Mucosa of rectum (tissue), 2 donors: ENCODE data around the gene SLC6A5.
"Not testable (repeated sequence)": the region's sequence is repeated elsewhere in the genome, so short reads cannot be mapped to it uniquely, and the experiment has no call there.

Experiments used
- H3K27ac ChIP-seq, 2 donors: one replicate each; pipeline ENCODE4 v1.7.0; 2013; ENCODE audit warnings: inconsistent platforms in 2 of 2, low read depth in 2 of 2, low read length in 2 of 2
- H3K27me3 ChIP-seq, 2 donors: one replicate each; pipeline ENCODE4 v1.7.0; 2013; ENCODE audit warnings: low read length in 2 of 2; ENCODE audit not compliant: control insufficient read depth in 2 of 2, insufficient read depth in 2 of 2
- H3K36me3 ChIP-seq, 2 donors: one replicate each; pipeline ENCODE4 v1.7.0; 2013; ENCODE audit warnings: low read length in 2 of 2; ENCODE audit not compliant: control insufficient read depth in 2 of 2, insufficient read depth in 2 of 2
- H3K4me1 ChIP-seq, 2 donors: one replicate each; pipeline ENCODE4 v1.7.0; 2013; ENCODE audit warnings: low read length in 2 of 2, mild to moderate bottlenecking in 1 of 2; ENCODE audit not compliant: control insufficient read depth in 2 of 2, insufficient read depth in 2 of 2
- H3K4me3 ChIP-seq, 2 donors: one replicate each; pipeline ENCODE4 v1.7.0; 2013; ENCODE audit warnings: low read length in 2 of 2
- H3K9ac ChIP-seq, 2 donors: one replicate each; pipeline ENCODE4 v1.7.0; 2013; ENCODE audit warnings: low read length in 2 of 2, low read depth in 1 of 2, mild to moderate bottlenecking in 1 of 2
- H3K9me3 ChIP-seq, 2 donors: one replicate each; pipeline ENCODE4 v1.7.0; 2013; ENCODE audit warnings: low read length in 2 of 2; ENCODE audit not compliant: control insufficient read depth in 2 of 2
- donor health status: healthy.
- donor health status: Normal muscosa, but diverticular disease.

Gene SLC6A5

DNA sequence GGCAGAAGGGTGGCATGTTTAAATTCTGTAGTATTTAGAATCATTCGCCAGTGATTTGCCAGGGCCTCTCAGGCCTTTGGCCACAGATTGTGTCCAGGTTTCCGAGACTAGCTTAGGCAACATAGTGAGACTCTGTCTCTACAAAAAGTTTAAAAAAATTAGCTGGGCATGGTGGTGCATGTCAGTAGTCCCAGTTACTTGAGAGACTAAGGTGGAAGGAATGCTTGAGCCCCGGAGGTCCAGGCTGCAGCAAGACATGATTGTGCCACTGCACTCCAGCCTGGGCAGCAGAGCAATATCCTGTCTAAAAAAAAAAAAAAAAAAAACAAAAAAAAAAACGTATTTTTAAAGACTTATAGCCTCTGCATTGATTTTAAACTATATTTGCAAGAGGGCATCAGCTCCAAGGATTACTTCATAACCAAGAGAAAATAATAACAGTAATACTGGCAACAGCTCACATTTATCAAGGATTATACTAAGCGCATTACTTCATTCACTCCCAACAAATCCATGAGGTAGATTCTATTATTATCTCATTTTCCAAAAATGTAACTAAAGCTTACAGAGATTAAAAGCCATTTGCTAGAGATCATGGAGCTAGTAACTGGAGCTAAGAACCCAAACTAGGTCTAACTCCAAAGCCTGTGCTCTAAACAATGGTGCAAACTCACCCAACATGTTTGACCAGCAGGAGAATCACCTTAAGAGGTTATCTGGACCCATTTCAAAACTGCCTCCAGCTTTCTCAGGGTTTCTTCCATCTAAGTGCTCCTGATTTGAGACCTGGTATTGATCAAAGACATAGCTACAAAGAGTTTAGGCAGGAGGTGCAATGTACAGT lies 32.6 kb upstream of the SLC6A5 start:
- Histone ChIP-seq H3K4me1 (no peaks in the 10 kb centered on the region), H3K9me3 (no peaks in the 10 kb centered on the region), H3K9ac (no peak overlapping the region), H3K36me3 (no peaks in the 10 kb centered on the region), H3K4me3 (no peak overlapping the region), H3K27ac (no peak overlapping the region), H3K27me3 (no peaks in the 10 kb centered on the region)

DNA sequence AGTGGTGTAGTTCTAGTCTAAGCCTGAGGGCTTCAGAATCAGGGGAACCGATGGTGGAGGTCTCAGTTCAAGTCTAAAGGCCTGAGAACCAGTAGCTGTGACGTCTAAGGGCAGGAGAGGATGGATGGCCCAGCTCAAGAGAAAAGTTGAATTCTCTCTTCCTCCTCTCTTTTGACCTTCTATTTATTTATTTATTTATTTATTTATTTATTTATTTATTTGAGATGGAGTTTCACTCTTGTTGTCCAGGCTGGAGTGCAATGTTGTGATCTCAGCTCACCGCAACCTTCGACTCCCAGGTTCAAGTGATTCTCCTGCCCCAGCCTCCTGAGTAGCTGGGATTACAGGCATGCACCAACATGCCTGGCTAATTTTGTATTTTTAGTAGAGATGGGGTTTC lies 19.7 kb upstream of the SLC6A5 start:
- not testable (repeated sequence) for H3K9ac ChIP-seq, H3K27ac ChIP-seq, H3K4me1 ChIP-seq, H3K4me3 ChIP-seq, H3K36me3 ChIP-seq, H3K27me3 ChIP-seq, H3K9me3 ChIP-seq

DNA sequence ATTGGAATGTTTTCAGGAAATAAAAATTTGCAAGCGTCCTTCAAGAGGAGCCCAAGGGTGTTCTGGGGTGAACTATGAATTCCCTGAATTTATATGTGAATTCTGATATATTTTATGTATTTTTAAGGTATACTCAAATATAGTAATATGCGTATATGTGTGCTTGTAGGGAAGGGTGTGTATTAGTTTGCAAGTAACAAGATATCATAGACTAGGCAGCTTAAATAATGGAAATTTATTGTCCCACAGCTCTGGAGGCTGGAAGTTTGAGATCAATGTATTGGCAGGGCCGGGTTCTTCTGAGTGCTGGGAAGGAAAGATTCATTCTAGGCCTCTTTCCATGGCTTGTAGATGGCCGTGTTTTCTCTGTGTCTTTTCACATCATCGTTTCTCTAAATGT lies 16.2 kb upstream of the SLC6A5 start:
- Histone ChIP-seq H3K27me3 (no peaks in the 10 kb centered on the region), H3K27ac (no peak overlapping the region), H3K9ac (no peak overlapping the region), H3K9me3 (no peaks in the 10 kb centered on the region), H3K36me3 (no peaks in the 10 kb centered on the region), H3K4me3 (no peak overlapping the region), H3K4me1 (no peaks in the 10 kb centered on the region)

DNA sequence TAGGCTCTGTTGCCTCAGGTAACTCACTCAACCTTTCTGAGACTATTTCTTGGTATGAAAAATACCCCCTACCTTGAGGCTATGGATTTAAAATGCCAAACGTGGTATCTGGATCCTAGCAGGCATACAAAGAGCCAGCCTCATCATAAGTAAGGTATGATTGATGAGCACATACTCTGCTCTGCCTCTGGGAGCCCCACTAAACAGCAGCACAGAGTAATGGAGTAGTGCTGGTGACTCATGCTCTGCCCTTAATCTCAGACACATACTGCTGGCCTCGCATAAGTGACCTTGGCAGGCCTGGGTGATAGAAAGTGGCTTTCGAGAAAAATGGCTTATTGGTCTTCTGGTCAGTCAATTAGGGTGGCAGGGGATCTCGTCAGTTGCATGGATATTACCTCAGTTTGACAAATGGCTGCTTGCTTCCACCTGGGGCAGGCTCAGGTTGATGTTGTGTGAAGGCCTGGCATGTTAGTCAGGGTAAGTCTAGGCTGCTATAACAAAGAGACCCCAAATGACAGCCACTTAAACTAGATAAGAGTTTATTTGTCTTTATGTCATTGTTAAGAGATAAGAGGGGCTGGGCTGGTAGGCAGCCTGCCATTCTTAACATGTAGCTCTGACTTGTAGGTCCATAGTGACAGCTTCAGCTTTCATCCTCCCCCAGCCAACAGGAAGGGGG lies 15.2 kb upstream of the SLC6A5 start:
- no peaks in the 10 kb centered on the region for H3K4me1 ChIP-seq
- H3K4me3 ChIP-seq, result no peak overlapping the region
- H3K36me3 ChIP-seq, result no peaks in the 10 kb centered on the region
- H3K27ac ChIP-seq, result no peak overlapping the region
- no peaks in the 10 kb centered on the region for H3K9me3 ChIP-seq
- no peak overlapping the region for H3K9ac ChIP-seq
- no peaks in the 10 kb centered on the region for H3K27me3 ChIP-seq

GRCh38 chr11:20589796-20590195 lies 9.6 kb upstream of the SLC6A5 start:
- no peaks in the 10 kb centered on the region for H3K36me3 ChIP-seq
- H3K27ac ChIP-seq, result no peak overlapping the region
- no peaks in the 10 kb centered on the region for H3K27me3 ChIP-seq
- no peak overlapping the region for H3K9ac ChIP-seq
- no peaks in the 10 kb centered on the region for H3K4me1 ChIP-seq
- H3K9me3 ChIP-seq, result no peaks in the 10 kb centered on the region
- no peak overlapping the region for H3K4me3 ChIP-seq

- Histone ChIP-seq H3K4me1 (no peaks in the 10 kb centered on the region), H3K27me3 (no peaks in the 10 kb centered on the region), H3K36me3 (no peaks in the 10 kb centered on the region), H3K9ac (no peak overlapping the region), H3K27ac (no peak overlapping the region), H3K9me3 (no peaks in the 10 kb centered on the region), H3K4me3 (no peak overlapping the region)
These were observed 9.0 kb upstream of the SLC6A5 start for GRCh38 chr11:20590381-20590780.

DNA sequence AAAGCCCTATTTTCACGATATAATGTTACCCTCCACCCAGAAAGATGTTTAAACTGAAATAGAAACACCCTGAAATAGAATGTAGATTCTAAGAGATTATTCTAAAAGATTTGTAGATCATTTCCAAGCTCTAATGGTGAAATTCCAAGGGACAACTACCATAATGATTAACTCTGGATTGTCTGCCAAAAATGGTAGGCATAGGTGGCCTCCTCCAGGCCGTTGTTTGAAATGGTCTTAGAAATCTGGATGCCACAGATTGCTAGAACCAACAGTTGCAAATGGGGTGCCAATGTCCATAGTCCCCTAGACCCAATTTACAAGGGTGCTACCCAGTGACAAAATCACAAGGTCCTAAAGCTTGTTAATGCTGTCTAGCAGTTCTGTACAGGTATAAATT lies 6.7 kb upstream of the SLC6A5 start:
- no peaks in the 10 kb centered on the region for H3K4me1 ChIP-seq
- H3K27ac ChIP-seq, result no peak overlapping the region
- H3K9ac ChIP-seq, result no peak overlapping the region
- no peaks in the 10 kb centered on the region for H3K36me3 ChIP-seq
- H3K27me3 ChIP-seq, result peaks cover 11 to 14% of the 10 kb centered on the region in 2 donors
- H3K4me3 ChIP-seq, result no peak overlapping the region
- H3K9me3 ChIP-seq, result no peaks in the 10 kb centered on the region

DNA sequence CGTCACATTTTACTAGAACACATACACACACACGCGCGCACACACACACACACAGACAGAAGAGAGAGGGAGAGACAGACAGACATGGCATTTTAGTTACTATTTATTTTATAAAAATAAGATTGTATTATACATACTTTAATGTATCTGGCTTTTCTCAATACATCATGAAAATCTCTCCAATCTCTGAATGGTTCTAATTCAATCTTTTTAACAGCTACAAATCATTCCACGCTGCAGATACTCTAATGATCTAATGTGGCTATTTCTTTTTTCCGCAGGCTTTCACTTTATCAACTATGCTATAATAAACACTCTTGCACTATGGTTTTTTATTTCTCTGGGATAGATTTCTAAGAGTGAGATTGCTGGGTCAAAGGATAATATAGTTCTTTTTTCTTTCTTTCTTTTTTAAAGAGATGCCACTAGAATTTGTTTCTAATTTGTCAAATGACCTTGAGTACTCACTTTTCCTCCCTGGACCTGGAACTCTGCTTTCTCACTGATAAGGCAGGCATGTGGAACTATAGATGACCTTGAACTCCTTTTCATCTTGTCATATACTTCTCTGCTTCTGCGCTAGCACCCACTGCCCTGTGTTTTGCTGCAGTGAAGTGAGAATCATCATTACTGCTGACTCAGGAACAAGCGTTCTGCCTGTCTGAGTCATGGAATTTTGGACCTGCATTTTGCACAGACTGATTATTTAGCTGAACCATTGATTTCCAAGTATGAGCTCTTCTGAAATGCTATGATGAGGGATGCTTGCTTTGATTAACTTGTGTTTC lies 4.9 kb upstream of the SLC6A5 start:
- Histone ChIP-seq H3K9me3 (no peaks in the 10 kb centered on the region), H3K4me3 (no peak overlapping the region), H3K9ac (no peak overlapping the region), H3K27ac (no peak overlapping the region), H3K27me3 (peaks cover 22 to 24% of the 10 kb centered on the region in 2 donors), H3K4me1 (no peaks in the 10 kb centered on the region), H3K36me3 (no peaks in the 10 kb centered on the region)

GRCh38 chr11:20595101-20595500 lies 4.3 kb upstream of the SLC6A5 start:
- Histone ChIP-seq H3K27ac (no peak overlapping the region), H3K4me1 (no peaks in the 10 kb centered on the region), H3K36me3 (no peaks in the 10 kb centered on the region), H3K27me3 (peaks cover 28 to 30% of the 10 kb centered on the region in 2 donors), H3K9ac (no peak overlapping the region), H3K4me3 (no peak overlapping the region), H3K9me3 (no peaks in the 10 kb centered on the region)
